HUES6 (cell line): Measurements from ENCODE around the gene EPHX1.
"Not testable (repeated sequence)": the region's sequence is repeated elsewhere in the genome, so short reads cannot be mapped to it uniquely, and the experiment has no call there.

Experiments
- H3K27ac ChIP-seq: 2 replicates; pipeline ENCODE4 v1.7.0; 2013; ENCODE audit warnings: low read depth, mild to moderate bottlenecking, low read length, inconsistent platforms
- H3K27me3 ChIP-seq: 2 replicates; pipeline ENCODE4 v1.6.1; 2013; ENCODE audit warnings: low read length; ENCODE audit not compliant: control insufficient read depth, insufficient read depth
- H3K36me3 ChIP-seq: 2 replicates; pipeline ENCODE4 v1.6.1; 2013; ENCODE audit warnings: low read length; ENCODE audit not compliant: control insufficient read depth, insufficient read depth
- H3K4me1 ChIP-seq: 2 replicates; pipeline ENCODE4 v1.6.1; 2013; ENCODE audit warnings: low read length; ENCODE audit not compliant: control insufficient read depth, insufficient read depth
- H3K4me3 ChIP-seq: 2 replicates; pipeline ENCODE4 v1.5.1; 2013; ENCODE audit warnings: low read depth, low read length
- H3K9ac ChIP-seq: one replicate; pipeline ENCODE4 v1.6.1; 2013; ENCODE audit warnings: mild to moderate bottlenecking, low read length
- H3K9me3 ChIP-seq: 2 replicates; pipeline ENCODE4 v1.6.1; 2013; ENCODE audit warnings: low read depth, low read length; ENCODE audit not compliant: control insufficient read depth, insufficient read depth

The EPHX1 gene

DNA sequence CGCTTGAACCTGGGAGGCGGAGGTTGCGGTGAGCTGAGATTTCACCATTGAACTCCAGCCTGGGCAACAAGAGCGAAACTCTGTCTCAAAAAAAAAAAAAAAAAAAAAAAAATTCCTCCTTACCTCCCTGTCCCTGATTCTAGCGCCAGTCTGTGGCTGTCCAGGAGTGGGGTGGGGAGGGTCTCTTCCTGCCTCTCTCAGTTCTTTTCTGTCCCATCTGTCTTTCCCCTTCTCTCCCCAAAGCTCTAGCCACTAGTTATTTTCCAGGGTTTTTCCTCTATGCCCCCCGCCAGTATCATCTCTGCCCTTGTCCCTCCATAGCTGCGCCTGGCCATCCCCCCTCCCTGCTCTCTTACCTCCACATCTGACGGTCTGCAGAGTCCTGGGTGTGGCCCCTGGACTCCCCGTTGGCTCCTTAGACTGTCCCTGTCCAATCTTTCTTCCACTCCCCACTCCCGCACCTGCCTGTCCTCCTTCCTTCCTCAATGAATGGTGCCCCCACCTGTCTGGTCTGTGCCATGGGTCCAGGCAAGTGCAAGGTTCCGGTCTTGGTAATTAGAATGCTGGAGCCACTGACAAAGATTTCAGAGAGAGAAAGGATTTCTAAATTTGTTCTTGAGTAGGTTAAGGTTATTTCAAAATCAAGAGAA lies 73.8 kb downstream of the EPHX1 start:
- Histone ChIP-seq H3K27me3 (peaks cover 9% of the 10 kb centered on the region; the same call in 1 of the 2 replicates), H3K4me3 (peak overlapping the region; percentile 97), H3K36me3 (peaks cover 15% of the 10 kb centered on the region), H3K9ac (peak overlapping the region; percentile 98), H3K27ac (no peak overlapping the region), H3K9me3 (no peaks in the 10 kb centered on the region), H3K4me1 (peaks cover 31% of the 10 kb centered on the region)

DNA sequence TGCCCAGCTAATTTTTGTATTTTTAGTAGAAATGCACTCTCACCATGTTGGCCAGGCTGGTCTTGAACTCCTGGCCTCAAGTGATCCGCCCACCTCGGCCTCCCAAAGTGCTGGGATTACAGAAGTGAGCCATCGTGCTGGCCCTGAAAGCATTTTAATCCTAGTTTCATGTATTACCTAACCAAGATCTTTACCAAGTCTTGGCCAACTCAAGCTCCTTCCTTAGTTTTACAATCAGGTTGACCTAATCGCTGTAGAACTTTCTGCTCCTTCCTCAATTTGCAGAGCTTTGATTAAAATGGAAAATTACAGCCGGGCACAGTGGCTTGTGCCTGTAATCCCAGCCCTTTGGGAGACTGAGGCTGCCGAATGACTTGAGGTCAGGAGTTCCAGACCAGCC lies 75.4 kb downstream of the EPHX1 start:
- H3K4me3 ChIP-seq, result no peak overlapping the region
- H3K9me3 ChIP-seq, result no peaks in the 10 kb centered on the region
- no peak overlapping the region for H3K27ac ChIP-seq
- H3K9ac ChIP-seq, result no peak overlapping the region
- H3K27me3 ChIP-seq, result peaks cover 9% of the 10 kb centered on the region; the same call in 1 of the 2 replicates
- peaks cover 38% of the 10 kb centered on the region for H3K4me1 ChIP-seq
- peaks cover 10% of the 10 kb centered on the region for H3K36me3 ChIP-seq

DNA sequence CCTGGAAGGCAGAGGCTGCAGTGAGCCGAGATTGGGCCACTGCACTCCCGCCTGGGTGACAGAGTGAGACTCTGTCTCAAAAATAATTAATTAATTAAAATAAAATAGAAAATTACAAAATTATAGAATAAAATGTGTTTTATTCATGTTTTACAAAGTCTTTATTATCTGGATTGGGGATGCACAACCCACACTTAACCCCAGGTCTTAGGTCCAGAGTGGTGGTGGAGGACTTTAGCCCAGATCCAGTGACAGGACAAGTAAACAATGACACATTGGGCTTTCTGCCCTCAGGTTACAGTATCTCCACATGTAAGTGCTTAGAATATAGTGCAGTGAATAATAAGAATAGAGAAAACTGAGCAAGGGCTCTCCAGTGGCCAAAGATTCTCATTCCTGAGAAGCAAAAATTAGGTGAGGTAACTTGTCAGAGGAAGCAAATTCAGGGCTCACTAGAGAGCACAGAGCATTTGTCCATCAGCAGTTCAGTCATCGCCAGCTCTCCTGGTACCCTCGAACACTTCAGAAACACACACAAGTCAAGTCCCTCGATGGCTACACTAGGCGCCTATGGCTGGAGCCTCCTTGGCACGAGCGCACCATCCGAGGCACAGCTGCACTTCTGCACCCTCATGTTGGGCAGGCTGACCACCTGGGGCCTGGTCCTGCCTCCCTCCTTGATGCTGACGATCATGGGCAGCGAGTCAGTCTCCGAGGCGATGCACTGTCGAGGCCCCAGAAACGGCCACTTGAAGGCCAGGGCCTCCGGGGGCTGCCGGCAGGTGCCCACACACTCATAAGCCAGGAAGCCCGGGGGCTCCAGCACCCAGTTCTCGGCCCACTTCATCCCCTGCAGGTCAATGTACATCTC lies 76.5 kb downstream of the EPHX1 start:
- Histone ChIP-seq H3K4me3 (no peak overlapping the region), H3K9ac (peak overlapping the region; percentile 42)

DNA sequence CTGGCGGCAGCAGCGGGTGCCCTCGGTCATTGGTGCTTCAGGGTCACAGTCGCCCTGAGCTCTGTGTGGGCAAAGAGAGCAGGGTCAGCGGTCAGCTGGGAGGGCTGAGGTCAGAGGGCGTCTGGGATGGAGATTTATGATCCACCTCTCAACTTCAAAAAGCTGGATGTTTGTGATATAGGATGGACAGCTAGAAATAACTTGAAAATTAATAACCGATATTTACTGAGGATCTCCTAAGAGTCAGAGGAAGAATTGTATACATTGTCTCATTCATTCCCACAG lies 77.0 kb downstream of the EPHX1 start:
- no peak overlapping the region for H3K27ac ChIP-seq
- no peaks in the 10 kb centered on the region for H3K9me3 ChIP-seq
- peaks cover 10% of the 10 kb centered on the region for H3K36me3 ChIP-seq
- H3K27me3 ChIP-seq, result peaks cover 9% of the 10 kb centered on the region; the same call in 1 of the 2 replicates
- peak overlapping the region; percentile 42 for H3K9ac ChIP-seq
- peak overlapping the region; percentile 32; the same call in 1 of the 2 replicates for H3K4me3 ChIP-seq
- peaks cover 42% of the 10 kb centered on the region for H3K4me1 ChIP-seq

More for the DNA sequence above, 76.5 kb downstream of the EPHX1 start:
- peaks cover 38% of the 10 kb centered on the region for H3K4me1 ChIP-seq
- peaks cover 9% of the 10 kb centered on the region; the same call in 1 of the 2 replicates for H3K27me3 ChIP-seq
- H3K36me3 ChIP-seq, result peaks cover 10% of the 10 kb centered on the region
- no peak overlapping the region for H3K27ac ChIP-seq
- no peaks in the 10 kb centered on the region for H3K9me3 ChIP-seq

DNA sequence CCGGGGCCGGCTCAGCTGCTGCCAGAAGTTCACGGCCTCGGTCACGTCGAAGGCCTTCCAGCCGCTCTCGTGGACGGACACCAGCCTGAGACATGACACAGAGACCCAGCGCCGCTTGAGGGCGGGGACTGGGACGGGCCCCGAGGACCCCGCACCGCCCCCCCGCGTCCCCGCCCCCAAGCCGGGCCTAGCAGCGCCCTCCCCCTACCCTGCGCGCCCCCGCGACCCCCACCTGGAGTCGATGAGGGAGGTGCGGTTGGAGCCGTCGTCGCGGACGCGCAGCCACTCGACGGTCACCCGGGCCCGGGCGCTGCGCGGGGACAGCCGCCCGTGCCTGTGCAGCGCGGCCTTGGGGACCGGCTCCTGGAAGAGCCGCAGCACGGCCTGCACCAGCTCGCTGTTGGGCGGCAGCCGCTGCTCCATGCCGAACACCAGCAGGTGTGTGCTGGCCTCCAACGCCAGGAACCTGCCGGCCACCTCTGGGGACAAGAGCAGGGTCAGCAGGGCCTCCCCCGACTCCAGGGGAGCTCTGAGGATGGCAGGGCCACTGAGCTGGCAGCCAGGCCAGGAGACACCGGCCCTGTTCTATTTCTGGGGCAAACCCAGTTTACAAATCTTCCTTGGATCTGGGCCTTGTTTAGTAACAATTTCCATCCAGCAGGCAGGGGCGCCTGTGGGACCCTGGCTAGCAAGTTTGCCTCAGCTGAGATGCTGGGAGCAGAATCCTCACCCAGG lies 77.8 kb downstream of the EPHX1 start:
- peaks cover 42% of the 10 kb centered on the region for H3K4me1 ChIP-seq

DNA sequence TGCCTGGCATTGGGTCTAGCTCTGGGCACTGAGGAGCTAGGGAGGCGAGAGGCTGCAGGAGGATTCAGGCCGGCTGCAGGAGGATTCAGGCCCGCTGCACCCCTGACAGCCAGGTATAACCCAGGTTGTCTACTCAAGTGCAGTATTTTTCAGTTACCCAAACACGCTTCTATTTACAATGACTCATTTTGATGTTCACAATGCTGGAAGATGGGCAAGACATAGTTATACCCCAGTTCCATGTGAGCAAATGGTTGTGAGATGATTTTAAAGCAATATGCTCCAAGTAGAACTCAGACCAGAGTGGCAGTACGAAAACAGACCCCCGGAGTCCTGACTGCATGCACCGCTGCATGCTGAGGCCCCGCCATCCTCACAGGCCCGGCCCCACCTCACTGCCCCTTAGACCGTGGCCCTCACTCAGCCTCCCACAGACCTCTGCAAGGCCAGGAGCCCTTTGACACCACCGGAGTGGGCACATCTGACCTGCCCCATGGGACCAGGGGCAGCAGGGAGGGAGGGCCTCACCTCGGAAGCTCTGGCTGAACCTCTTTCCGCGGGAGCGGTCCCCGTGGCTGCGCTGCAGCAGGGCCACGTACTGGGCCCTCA lies 78.5 kb downstream of the EPHX1 start:
- Histone ChIP-seq H3K27ac (peak overlapping the region; percentile 69; the same call in 1 of the 2 replicates), H3K9ac (peak overlapping the region; percentile 98), H3K4me1 (peaks cover 42% of the 10 kb centered on the region), H3K27me3 (peaks cover 9% of the 10 kb centered on the region; the same call in 1 of the 2 replicates), H3K9me3 (no peaks in the 10 kb centered on the region), H3K4me3 (peak overlapping the region; percentile 69), H3K36me3 (peaks cover 10% of the 10 kb centered on the region)

More for the DNA sequence above, 77.8 kb downstream of the EPHX1 start:
- H3K27me3 ChIP-seq, H3K36me3 ChIP-seq, H3K9me3 ChIP-seq: not testable (repeated sequence)
- peak overlapping the region; percentile 69; the same call in 1 of the 2 replicates for H3K27ac ChIP-seq
- peak overlapping the region; percentile 69 for H3K4me3 ChIP-seq
- peak overlapping the region; percentile 98 for H3K9ac ChIP-seq

DNA sequence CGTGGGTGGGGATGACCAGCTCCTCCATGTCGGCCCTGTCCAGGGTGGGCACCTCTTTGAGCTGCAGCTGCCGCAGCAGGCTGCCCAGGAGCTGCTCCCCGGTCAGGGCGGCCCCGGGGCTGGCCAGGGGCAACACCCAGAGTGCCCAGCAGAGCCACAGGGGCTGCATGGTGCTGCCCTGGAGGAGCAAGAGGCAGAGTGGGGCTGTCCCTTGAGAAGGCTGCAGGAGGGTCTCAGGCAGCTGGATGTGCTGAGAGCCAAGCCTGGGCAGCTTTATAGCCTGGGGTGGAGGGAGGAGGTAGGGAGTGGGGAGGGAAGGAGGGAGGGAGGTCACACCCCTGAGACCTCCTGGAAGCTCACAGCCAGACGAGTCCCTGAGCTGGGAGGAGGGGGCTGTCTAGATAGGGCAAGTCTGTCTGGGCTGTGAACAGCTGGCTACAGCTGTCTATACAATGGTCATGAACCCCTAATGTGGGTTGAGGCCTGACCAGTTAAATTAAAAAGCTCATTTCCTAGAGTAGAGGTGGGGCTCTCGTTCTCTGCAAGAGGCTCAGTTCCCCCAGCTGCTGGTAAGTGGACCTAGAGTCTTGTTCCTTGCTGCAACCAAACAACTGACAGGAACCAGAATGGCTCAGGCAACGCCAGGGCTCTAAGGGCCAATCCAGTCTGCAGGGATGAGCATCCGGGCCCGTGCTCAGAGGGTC lies 79.1 kb downstream of the EPHX1 start, which contains the start of gene LEFTY1:
TSS of gene LEFTY1 (minus strand) at position 249 of the 704 bp plus-strand sequence. CDS start at position 169, 80 bp downstream.
- Histone ChIP-seq H3K27me3 (peaks cover 5% of the 10 kb centered on the region; the same call in 1 of the 2 replicates), H3K9me3 (no peaks in the 10 kb centered on the region), H3K36me3 (peaks cover 10% of the 10 kb centered on the region), H3K9ac (peak within 1 kb of the TSS; percentile 98), H3K4me3 (peak within 1 kb of the TSS; percentile 69), H3K4me1 (peaks cover 38% of the 10 kb centered on the region), H3K27ac (peak within 1 kb of the TSS; percentile 83; the same call in 1 of the 2 replicates)

DNA sequence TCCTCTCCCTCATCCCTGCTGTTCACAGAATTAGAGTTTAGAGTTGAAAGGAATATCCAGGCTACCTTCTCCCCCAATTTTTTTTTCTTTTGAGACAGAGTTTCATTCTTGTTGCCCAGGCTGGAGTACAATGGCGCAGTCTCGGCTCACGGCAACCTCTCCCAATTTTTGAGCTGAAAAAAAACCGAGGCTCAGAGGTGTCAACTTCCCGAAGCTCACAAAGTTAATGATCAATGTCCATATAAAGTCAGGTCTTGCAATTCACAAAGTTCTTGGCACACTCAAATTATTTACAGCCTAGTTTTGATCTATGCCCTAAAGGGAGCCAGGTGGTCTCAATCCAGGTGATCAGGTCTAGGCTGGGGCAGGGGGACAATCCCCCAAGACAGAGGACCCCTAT lies 79.8 kb downstream of the EPHX1 start:
- Histone ChIP-seq H3K9ac (peak overlapping the region; percentile 98), H3K9me3 (no peaks in the 10 kb centered on the region), H3K4me1 (peaks cover 38% of the 10 kb centered on the region), H3K27ac (peak overlapping the region; percentile 83; the same call in 1 of the 2 replicates), H3K27me3 (peaks cover 5% of the 10 kb centered on the region; the same call in 1 of the 2 replicates), H3K4me3 (no peak overlapping the region; the same call in 1 of the 2 replicates), H3K36me3 (peaks cover 10% of the 10 kb centered on the region)

DNA sequence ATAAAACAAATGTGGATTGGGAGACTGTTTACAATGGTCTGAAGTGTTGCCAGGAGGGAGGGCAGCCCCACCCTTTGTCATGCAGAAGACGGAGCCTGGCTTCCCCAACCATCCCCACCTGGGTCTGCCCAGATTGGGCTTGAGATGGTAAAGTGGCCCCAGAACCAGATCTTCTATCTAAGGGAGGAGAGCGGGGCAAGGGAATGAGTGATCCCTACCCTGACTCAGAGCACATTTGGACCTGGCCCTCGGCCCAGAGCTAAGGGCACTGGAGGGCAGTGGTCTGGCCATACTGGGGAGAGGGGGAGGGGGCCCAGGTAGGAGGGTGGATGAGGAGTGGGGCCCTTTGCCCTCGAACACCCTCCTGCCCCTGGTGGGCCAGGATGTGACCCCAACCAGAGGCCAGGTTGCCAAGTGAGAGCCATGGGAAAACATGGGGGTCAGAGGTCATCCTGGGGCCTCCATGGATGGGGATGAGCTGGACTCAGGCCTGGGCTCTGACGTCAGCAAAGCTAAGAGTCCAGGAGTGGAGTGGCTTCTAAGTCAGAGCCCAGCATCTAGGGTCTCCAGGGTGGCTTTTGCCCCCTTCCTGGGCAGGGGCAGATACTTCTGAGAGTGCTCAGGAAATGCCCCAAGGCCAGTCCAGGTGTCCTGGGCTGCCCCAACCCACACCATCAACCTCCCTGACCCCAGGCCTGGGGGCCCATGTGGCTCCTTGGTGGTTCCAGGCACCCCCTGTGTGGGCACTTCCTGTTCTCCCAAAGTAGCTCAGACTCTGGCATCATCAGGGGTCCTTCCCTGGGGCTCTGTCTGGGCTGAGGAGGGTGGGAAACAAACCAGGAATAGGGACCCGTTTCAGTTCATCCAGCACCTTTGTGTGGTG lies 80.7 kb downstream of the EPHX1 start:
- Histone ChIP-seq H3K9ac (peak overlapping the region; percentile 98), H3K9me3 (no peaks in the 10 kb centered on the region), H3K27me3 (peaks cover 5% of the 10 kb centered on the region; the same call in 1 of the 2 replicates), H3K36me3 (peaks cover 10% of the 10 kb centered on the region), H3K27ac (peak overlapping the region; percentile 88), H3K4me3 (no peak overlapping the region), H3K4me1 (peaks cover 38% of the 10 kb centered on the region)
